Mesenteric fat pad (tissue), 1 donor: Measurements from ENCODE around the gene BAHCC1. TPM values are rescaled to one million over a fixed set of nuclear protein-coding genes. Genes with fewer than 3 reads are reported as not detected.
"Not testable (repeated sequence)": the region's sequence is repeated elsewhere in the genome, so short reads cannot be mapped to it uniquely, and the experiment has no call there.

Experiments used
- DNase-seq: peaks from one replicate; pipeline ENCODE4 v3.0.0-alpha.2; 2020; ENCODE audit warnings: low spot score
- long read RNA-seq: library from polyadenylated mRNA; unstranded; transcript quantifications from one replicate; pipeline ENCODE4 v2.0.0, GENCODE V29; 2020
- total RNA-seq: library from RNA; stranded (reverse); fragmentation: NEBNext Ultra II Directional; extraction: Animal tissue kit (Norgen Biotek cat#: 25700); gene quantifications from one replicate; pipeline ENCODE4 v1.2.1, GENCODE V29; 2021
- donor health status: DM: yes; HTN: yes; CAD: no.

The BAHCC1 gene
- total RNA-seq, result 11.0 TPM
- long read RNA-seq, partial matches to known transcripts, result 0 of 9 reads
- long read RNA-seq, other reads (novel, unspliced or antisense), result 8 of 9 reads

- DNase-seq, result peak; percentile 100
Observed at GRCh38 chr17:81394921-81395599, at the start of gene BAHCC1. TSS of gene BAHCC1 (plus strand) at chr17:81395457. CDS start at chr17:81399740, 4,283 bp downstream.

- peak; percentile 100 for DNase-seq
Observed at GRCh38 chr17:81346090-81346907, 49.0 kb upstream of the BAHCC1 start.

- no peak for DNase-seq
Observed at GRCh38 chr17:81346908-81347349, 48.3 kb upstream of the BAHCC1 start.

- DNase-seq, result no peak
Observed at GRCh38 chr17:81347437-81347836, 47.8 kb upstream of the BAHCC1 start.

GRCh38 chr17:81348097-81349055, 46.9 kb upstream of the BAHCC1 start:
- DNase-seq, result no peak

- DNase-seq, result no peak
Observed at GRCh38 chr17:81349397-81350319, 45.6 kb upstream of the BAHCC1 start.

GRCh38 chr17:81350320-81350890, 44.9 kb upstream of the BAHCC1 start:
- DNase-seq, result no peak

- not testable (repeated sequence) for DNase-seq
Observed at GRCh38 chr17:81351329-81352052, 43.8 kb upstream of the BAHCC1 start.

GRCh38 chr17:81352056-81352455, 43.2 kb upstream of the BAHCC1 start:
- not testable (repeated sequence) for DNase-seq

GRCh38 chr17:81354252-81354953, 40.9 kb upstream of the BAHCC1 start:
- DNase-seq, result no peak

GRCh38 chr17:81354954-81355347, 40.3 kb upstream of the BAHCC1 start:
- DNase-seq, result no peak

- DNase-seq, result no peak
Observed at GRCh38 chr17:81359218-81359617, 36.0 kb upstream of the BAHCC1 start.

GRCh38 chr17:81362001-81362400, 33.3 kb upstream of the BAHCC1 start:
- not testable (repeated sequence) for DNase-seq

- no peak for DNase-seq
Observed at GRCh38 chr17:81364278-81365147, 30.7 kb upstream of the BAHCC1 start.

GRCh38 chr17:81365148-81365600, 30.1 kb upstream of the BAHCC1 start:
- DNase-seq, result no peak

- DNase-seq, result no peak
Observed at GRCh38 chr17:81365601-81366585, 29.4 kb upstream of the BAHCC1 start.
